Adrenal gland (tissue), 12 donors: ENCODE results near the gene KCNC1. TPM values are rescaled to one million over a fixed set of nuclear protein-coding genes. Genes with fewer than 3 reads are reported as not detected.

ENCODE experiments used
- DNase-seq, 7 donors: peaks; one replicate each; pipeline ENCODE4 v3.0.0-alpha.2; 2019 to 2020
- H3K27ac ChIP-seq, 5 donors: fragments of 200-600 bp; sonication (generic) in 4 of 5; 1 replicate in 3 of 5; 2 replicates in 2 of 5; pipeline versions ENCODE4 v1.5.1 to v1.8.0; 2016 to 2020; ENCODE audit warnings: mild to moderate bottlenecking in 1 of 5
- H3K27me3 ChIP-seq: fragments of 200-600 bp; 2 replicates; pipeline ENCODE4 v1.8.0; 2021
- H3K36me3 ChIP-seq, 2 donors: fragments of 200-600 bp; replicated peaks in 1 of 2; 1 replicate in 1 of 2; 2 replicates in 1 of 2; pipeline versions ENCODE4 v1.5.1 to v1.8.0; 2018 to 2022
- H3K4me1 ChIP-seq, 2 donors: fragments of 200-600 bp; replicated peaks in 1 of 2; 1 replicate in 1 of 2; 2 replicates in 1 of 2; pipeline versions ENCODE4 v1.5.1 to v1.8.0; 2018 to 2021
- H3K4me3 ChIP-seq, 4 donors: fragments of 200-600 bp; sonication (generic) in 3 of 4; one replicate each; pipeline ENCODE4 v1.5.1; 2016 to 2018
- H3K9me3 ChIP-seq, 3 donors: fragments of 200-600 bp; sonication (generic) in 1 of 3; replicated peaks in 1 of 3; 1 replicate in 2 of 3; 2 replicates in 1 of 3; pipeline versions ENCODE4 v1.5.1 to v1.8.0; 2016 to 2021
- CTCF ChIP-seq, 6 experiments: fragments of 450-650 bp in 4 of 6; fragments of 200-600 bp in 2 of 6; sonication (generic) in 1 of 6; IDR thresholded peaks; 1 replicate in 5 of 6; 2 replicates in 1 of 6; pipeline versions ENCODE4 v1.5.1 to v1.8.0; 2016 to 2021; ENCODE audit warnings: antibody characterized with exemption in 6 of 6, mild to moderate bottlenecking in 2 of 6, moderate library complexity in 1 of 6
- POLR2A ChIP-seq, 2 donors: fragments of 450-650 bp; IDR thresholded peaks; one replicate each; pipeline ENCODE4 v1.6.1; 2017; ENCODE audit warnings: antibody characterized with exemption in 2 of 2, mild to moderate bottlenecking in 2 of 2, moderate library complexity in 1 of 2
- WGBS, 4 donors: extraction: QIAGEN DNeasy Blood & Tissue Kit in 2 of 4; methylation state at CpG; one replicate each; pipeline versions ENCODE4 v1.1.5 to v1.1.7; 2013 to 2017; 5-methylcytosine and 5-hydroxymethylcytosine counted together
- intact Hi-C, 2 donors: fragments of 100-400 bp; cut with DNase I; formaldehyde crosslinking; loops; one replicate each; pipeline versions ENCODE4 v1.14.1 to v1.15.0; 2022 to 2023
- polyA plus RNA-seq, 3 donors: library from polyadenylated mRNA; stranded (reverse); fragments of 200-250 nt in 2 of 3; fragments of 350-450 nt in 1 of 3; fragmentation: Illumina TruSeq in 1 of 3; extraction: RNeasy Lipid Tissue Mini Kit (QIAGEN cat#74804) in 1 of 3; gene quantifications; one replicate each; pipeline ENCODE4 v1.2.3, GENCODE V29; 2013 to 2014
- total RNA-seq, 9 donors: library from RNA; depleted of rRNA in 4 of 9; stranded (reverse); fragments of >200 nt in 4 of 9; fragments of 120-200 nt in 1 of 9; fragmentation: NEBNext Ultra II Directional in 1 of 9; extraction: Animal tissue kit (Norgen Biotek cat#: 25700) in 1 of 9; gene quantifications; one replicate each; pipeline versions ENCODE4 v1.1.0 to v1.2.4, GENCODE V29; 2013 to 2023
- donor health status: healthy with polysubstance abuse.
- donor health status: Bipolar disorder and iron deficiency.
- donor health status: DM: yes; HTN: yes; CAD: no.
- donor health status: DM: no; HTN: no; CAD: no.
- donor health status: DM: no; HTN: no; CAD: no.
- donor health status: DM: yes; HTN: yes; CAD: no.

KCNC1 gene
- total and polyA plus RNA-seq, 12 donors: 0.06 to 1.3 (median 0.55) TPM; not detected in 3

- Histone ChIP-seq H3K27me3 (no peaks in the 10 kb centered on the region), H3K36me3 (no peaks in the 10 kb centered on the region), H3K27ac (no peak overlapping the region), H3K4me3 (no peak overlapping the region), H3K9me3 (no peaks in the 10 kb centered on the region), H3K4me1 (no peaks in the 10 kb centered on the region)
- no peak for TF ChIP-seq POLR2A (IDR thresholded peaks at IDR 0.05)
- TF ChIP-seq CTCF (IDR thresholded peaks at IDR 0.05): no peak
- DNase-seq: no peak
- WGBS, 4 donors: 75 to 88% (median 85%) methylated on average over 12 of the region's 12 CpGs
- intact Hi-C loops: no loop called here
Observed at GRCh38 chr11:17781221-17781620, 46.6 kb downstream of the KCNC1 start.

- H3K27me3 ChIP-seq: no peaks in the 10 kb centered on the region
- no peaks in the 10 kb centered on the region for H3K36me3 ChIP-seq
- intact Hi-C loops: no loop called here
- TF ChIP-seq CTCF (IDR thresholded peaks at IDR 0.05) (no peak), POLR2A (IDR thresholded peaks at IDR 0.05) (no peak)
- no peak for DNase-seq
- no peak overlapping the region for H3K27ac ChIP-seq
- H3K4me1 ChIP-seq: no peaks in the 10 kb centered on the region
- WGBS, 4 donors: 87 to 90% (median 89%) methylated on average over 12 of the region's 12 CpGs
- no peaks in the 10 kb centered on the region for H3K9me3 ChIP-seq
- H3K4me3 ChIP-seq: no peak overlapping the region
Observed at GRCh38 chr11:17781626-17782025, 47.0 kb downstream of the KCNC1 start.

GRCh38 chr11:17782145-17782544, 47.6 kb downstream of the KCNC1 start:
- no peak overlapping the region for H3K27ac ChIP-seq
- WGBS, 4 donors: 85 to 92% (median 89%) methylated on average over 12 of the region's 12 CpGs
- H3K36me3 ChIP-seq: no peaks in the 10 kb centered on the region
- no peak for DNase-seq
- no peaks in the 10 kb centered on the region for H3K27me3 ChIP-seq
- no peaks in the 10 kb centered on the region for H3K9me3 ChIP-seq
- intact Hi-C loops: no loop called here
- no peak for TF ChIP-seq POLR2A (IDR thresholded peaks at IDR 0.05)
- no peak for TF ChIP-seq CTCF (IDR thresholded peaks at IDR 0.05)
- no peaks in the 10 kb centered on the region for H3K4me1 ChIP-seq
- H3K4me3 ChIP-seq: no peak overlapping the region

GRCh38 chr11:17782603-17783337, 48.2 kb downstream of the KCNC1 start:
- Histone ChIP-seq H3K36me3 (no peaks in the 10 kb centered on the region), H3K27ac (no peak overlapping the region), H3K4me3 (no peak overlapping the region), H3K9me3 (no peaks in the 10 kb centered on the region), H3K4me1 (no peaks in the 10 kb centered on the region), H3K27me3 (no peaks in the 10 kb centered on the region)
- 77 to 83% (median 82%) methylated on average over 4 of the region's 4 CpGs for WGBS, 4 donors
- no peak for DNase-seq
- TF ChIP-seq CTCF (IDR thresholded peaks at IDR 0.05): no peak
- no peak for TF ChIP-seq POLR2A (IDR thresholded peaks at IDR 0.05)
- intact Hi-C loops: no loop called here
